Upper lobe of right lung (tissue), 1 donor: ENCODE data around the gene C16orf95. TPM values are rescaled to one million over a fixed set of nuclear protein-coding genes. Genes with fewer than 3 reads are reported as not detected.
A peak's percentile ranks its signal among the peaks of the same experiment; 100 is the strongest.

Source experiments
- ATAC-seq: fragments of 200-7000 bp; cut with Tn5 transposase; one replicate; pipeline ENCODE4 v1.9.1; 2020; ENCODE audit warnings: mild to moderate bottlenecking, moderate library complexity
- DNase-seq: peaks from one replicate; pipeline ENCODE4 v3.0.0-alpha.2; 2020
- H3K27ac ChIP-seq: fragments of 200-600 bp; one replicate; pipeline ENCODE4 v1.8.0; 2022
- H3K27me3 ChIP-seq: fragments of 200-600 bp; one replicate; pipeline ENCODE4 v1.8.0; 2022; ENCODE audit warnings: mild to moderate bottlenecking
- H3K36me3 ChIP-seq: fragments of 200-600 bp; one replicate; pipeline ENCODE4 v1.8.0; 2022
- H3K4me1 ChIP-seq: fragments of 200-600 bp; one replicate; pipeline ENCODE4 v1.8.0; 2022
- H3K4me3 ChIP-seq: fragments of 200-600 bp; one replicate; pipeline ENCODE4 v1.8.0; 2022; ENCODE audit warnings: mild to moderate bottlenecking
- H3K9me3 ChIP-seq: fragments of 200-600 bp; one replicate; pipeline ENCODE4 v1.8.0; 2022
- intact Hi-C: fragments of 100-400 bp; cut with DNase I; formaldehyde crosslinking; loops from one replicate; pipeline ENCODE4 v1.11.0; 2022
- total RNA-seq: library from RNA; stranded (reverse); fragmentation: NEBNext Ultra II Directional; extraction: Animal tissue kit (Norgen Biotek cat#: 25700); gene quantifications from one replicate; pipeline ENCODE4 v1.2.1, GENCODE V29; 2021
- TF ChIP-seq, protein P1 (sequence below): fragments of 200-600 bp; IDR thresholded peaks from one replicate; pipeline ENCODE4 v1.8.0; 2022; ENCODE audit warnings: antibody characterized with exemption
- donor health status: DM: no; HTN: yes; CAD: no; lungs with severe emphysema.

Gene C16orf95
- total RNA-seq, 1 donor from 2014 or later: 3.0 TPM

GRCh38 chr16:87330646-87331045 is 13.5 kb upstream of the C16orf95 start:
- Histone ChIP-seq H3K27ac (no peak overlapping the region), H3K36me3 (peaks cover 55% of the 10 kb centered on the region), H3K27me3 (no peaks in the 10 kb centered on the region), H3K4me1 (no peaks in the 10 kb centered on the region), H3K4me3 (no peak overlapping the region), H3K9me3 (no peaks in the 10 kb centered on the region)
- ATAC-seq: no peak
- TF ChIP-seq, protein P1, sequence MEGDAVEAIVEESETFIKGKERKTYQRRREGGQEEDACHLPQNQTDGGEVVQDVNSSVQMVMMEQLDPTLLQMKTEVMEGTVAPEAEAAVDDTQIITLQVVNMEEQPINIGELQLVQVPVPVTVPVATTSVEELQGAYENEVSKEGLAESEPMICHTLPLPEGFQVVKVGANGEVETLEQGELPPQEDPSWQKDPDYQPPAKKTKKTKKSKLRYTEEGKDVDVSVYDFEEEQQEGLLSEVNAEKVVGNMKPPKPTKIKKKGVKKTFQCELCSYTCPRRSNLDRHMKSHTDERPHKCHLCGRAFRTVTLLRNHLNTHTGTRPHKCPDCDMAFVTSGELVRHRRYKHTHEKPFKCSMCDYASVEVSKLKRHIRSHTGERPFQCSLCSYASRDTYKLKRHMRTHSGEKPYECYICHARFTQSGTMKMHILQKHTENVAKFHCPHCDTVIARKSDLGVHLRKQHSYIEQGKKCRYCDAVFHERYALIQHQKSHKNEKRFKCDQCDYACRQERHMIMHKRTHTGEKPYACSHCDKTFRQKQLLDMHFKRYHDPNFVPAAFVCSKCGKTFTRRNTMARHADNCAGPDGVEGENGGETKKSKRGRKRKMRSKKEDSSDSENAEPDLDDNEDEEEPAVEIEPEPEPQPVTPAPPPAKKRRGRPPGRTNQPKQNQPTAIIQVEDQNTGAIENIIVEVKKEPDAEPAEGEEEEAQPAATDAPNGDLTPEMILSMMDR: no peak
- peak; percentile 31 for DNase-seq
- intact Hi-C loops: no loop called here

DNA sequence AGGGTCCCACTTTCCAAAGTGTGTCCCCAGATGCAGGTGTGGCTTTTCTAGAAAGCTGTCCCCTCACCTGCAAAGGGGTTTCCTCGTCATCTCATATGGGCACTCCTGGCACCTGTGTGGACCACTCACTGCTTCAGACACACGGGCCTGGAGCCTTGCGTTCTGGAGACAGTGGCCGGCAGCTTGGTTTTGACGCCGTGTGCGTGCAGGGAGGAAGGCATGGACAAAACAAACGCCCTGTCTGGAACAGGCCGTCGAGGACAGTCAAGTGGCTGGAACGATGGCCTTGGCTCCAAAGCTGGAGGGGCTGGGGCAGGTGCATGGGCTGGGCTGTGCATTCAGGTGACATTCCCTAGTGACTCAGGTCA is 13.0 kb upstream of the C16orf95 start:
- Histone ChIP-seq H3K9me3 (no peaks in the 10 kb centered on the region), H3K27ac (no peak overlapping the region), H3K4me1 (no peaks in the 10 kb centered on the region), H3K4me3 (no peak overlapping the region), H3K36me3 (peaks cover 54% of the 10 kb centered on the region), H3K27me3 (no peaks in the 10 kb centered on the region)
- DNase-seq: peak; percentile 45
- TF ChIP-seq, protein P1: no peak
- ATAC-seq: no peak
- intact Hi-C loops: no loop called here

DNA sequence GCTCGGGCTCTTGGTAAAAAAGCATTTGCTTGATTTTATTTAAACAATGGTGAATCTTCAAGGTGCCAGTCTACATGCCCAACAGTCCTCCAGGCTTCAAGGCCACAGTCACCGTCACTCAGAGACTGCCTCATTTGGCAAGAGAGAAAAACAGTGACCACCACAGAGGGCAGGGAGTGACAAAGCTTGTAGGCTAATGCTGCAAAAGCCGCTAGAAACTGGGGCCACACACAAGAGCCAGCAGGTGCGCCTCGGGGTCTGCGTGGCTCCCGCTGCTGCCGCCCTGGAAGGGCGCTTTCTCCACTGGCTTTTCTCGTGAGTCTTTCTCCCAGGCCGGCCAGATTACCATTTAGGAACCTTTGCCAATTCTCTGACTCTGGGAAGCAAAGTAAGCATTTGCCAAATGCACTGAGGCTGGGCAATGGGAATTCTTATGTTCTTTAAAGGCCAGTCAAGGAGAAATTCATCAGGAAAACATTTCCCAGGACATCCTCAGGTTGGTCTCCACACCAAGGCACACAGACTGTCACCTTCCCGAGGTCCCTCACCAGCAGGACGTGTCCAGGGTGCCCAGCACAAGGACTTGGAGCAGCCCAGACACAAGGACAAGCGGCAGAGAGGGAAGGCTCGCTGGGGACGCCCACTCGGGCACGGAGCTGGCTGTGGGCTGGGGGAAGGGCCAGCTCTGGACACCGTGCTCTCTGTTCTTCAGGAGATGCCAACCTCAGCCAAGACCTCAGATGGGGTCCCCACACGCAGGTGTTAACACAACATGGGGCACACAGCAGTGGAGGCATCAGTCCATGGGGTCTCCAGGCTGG is 12.5 kb upstream of the C16orf95 start:
- Histone ChIP-seq H3K27me3 (no peaks in the 10 kb centered on the region), H3K4me3 (no peak overlapping the region), H3K4me1 (peaks cover 2% of the 10 kb centered on the region), H3K27ac (no peak overlapping the region), H3K36me3 (peaks cover 48% of the 10 kb centered on the region), H3K9me3 (no peaks in the 10 kb centered on the region)
- TF ChIP-seq, protein P1: no peak
- intact Hi-C loops: loop anchor here (10.0 kb wide), 2 partner anchors 55 to 315 kb away; partner anchors contain the start of gene FBXO31
- ATAC-seq (no peak), DNase-seq (peak; percentile 57)

GRCh38 chr16:87328846-87329245 is 11.7 kb upstream of the C16orf95 start:
- H3K27ac ChIP-seq: no peak overlapping the region
- TF ChIP-seq, protein P1: no peak
- H3K36me3 ChIP-seq: peaks cover 40% of the 10 kb centered on the region
- ATAC-seq (no peak), DNase-seq (peak; percentile 48)
- intact Hi-C loops: loop anchor here (10.0 kb wide), 2 partner anchors 56 to 316 kb away; partner anchors contain the start of gene FBXO31
- H3K9me3 ChIP-seq: no peaks in the 10 kb centered on the region
- peaks cover 3% of the 10 kb centered on the region for H3K4me1 ChIP-seq
- no peaks in the 10 kb centered on the region for H3K27me3 ChIP-seq
- H3K4me3 ChIP-seq: no peak overlapping the region

DNA sequence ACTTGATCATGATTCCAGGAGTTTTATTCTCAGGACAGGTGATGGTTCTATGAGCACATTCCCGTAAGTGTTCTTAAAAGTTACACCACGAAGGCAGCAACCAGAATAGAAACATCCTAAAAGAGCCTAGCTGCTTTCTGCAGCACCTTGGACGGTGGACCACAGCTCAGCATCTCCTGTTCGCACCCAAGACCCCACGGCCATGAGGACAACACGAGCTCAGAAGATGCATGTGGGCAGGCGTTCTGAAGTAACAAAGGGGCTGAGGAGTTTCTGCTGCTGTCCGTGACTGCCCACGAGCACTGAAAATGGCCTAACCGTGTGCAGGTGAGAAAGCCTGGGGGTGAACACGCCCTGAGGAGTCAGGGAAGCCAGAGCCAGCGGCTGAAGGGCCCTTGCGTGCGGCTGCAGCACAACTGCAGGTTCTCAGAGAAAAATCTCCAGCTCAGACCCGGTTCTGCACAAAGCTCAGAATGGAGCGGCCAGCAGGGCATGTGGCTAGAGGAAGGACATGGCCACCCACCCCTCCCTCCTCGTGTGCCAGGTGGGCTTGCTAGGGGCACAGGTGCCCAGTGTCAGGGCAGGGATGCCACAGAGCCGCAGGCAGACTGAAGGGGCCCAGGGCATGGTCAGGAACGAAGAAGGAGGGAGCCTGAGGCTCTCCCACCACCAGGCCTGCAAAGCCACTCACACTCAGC is 10.8 kb upstream of the C16orf95 start:
- TF ChIP-seq, protein P1: no peak
- no peaks in the 10 kb centered on the region for H3K27me3 ChIP-seq
- H3K9me3 ChIP-seq: no peaks in the 10 kb centered on the region
- DNase-seq (peak; percentile 47), ATAC-seq (no peak)
- intact Hi-C loops: loop anchor here (10.0 kb wide), 2 partner anchors 57 to 317 kb away; partner anchors contain the start of gene FBXO31
- peaks cover 31% of the 10 kb centered on the region for H3K36me3 ChIP-seq
- no peak overlapping the region for H3K4me3 ChIP-seq
- H3K4me1 ChIP-seq: peaks cover 3% of the 10 kb centered on the region
- no peak overlapping the region for H3K27ac ChIP-seq
